Superior temporal gyrus (tissue), 1 donor: ENCODE results near the gene NPVF.

Experiments used
- DNase-seq: peaks from one replicate; pipeline ENCODE4 v3.0.0-alpha.2; 2016; ENCODE audit errors: extremely low spot score

NPVF gene, protein sequence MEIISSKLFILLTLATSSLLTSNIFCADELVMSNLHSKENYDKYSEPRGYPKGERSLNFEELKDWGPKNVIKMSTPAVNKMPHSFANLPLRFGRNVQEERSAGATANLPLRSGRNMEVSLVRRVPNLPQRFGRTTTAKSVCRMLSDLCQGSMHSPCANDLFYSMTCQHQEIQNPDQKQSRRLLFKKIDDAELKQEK

DNA sequence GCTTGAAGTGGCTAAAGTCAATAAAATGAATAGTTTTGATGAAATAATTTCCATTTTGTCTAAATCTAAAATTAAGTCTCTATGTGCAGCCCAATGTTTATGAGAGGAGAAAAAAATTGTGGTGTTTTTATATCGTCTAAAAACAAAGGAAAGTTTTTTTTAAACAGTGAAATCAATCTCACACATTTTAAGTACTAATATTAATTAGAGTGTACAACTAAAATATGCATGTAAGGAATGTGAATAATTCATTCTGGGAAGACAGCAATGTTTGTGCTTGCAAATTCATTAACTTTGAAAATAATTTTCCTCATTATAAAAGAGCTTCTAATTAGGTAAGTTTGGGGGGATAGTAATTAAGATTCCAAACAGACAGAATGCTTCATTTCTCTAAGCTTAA lies at the start of gene NPVF:
Gene NPVF, minus strand, starts transcription at position 101 of the 400 bp plus-strand sequence. Its CDS starts 47 bp downstream, at position 54.
- DNase-seq: no peak

DNA sequence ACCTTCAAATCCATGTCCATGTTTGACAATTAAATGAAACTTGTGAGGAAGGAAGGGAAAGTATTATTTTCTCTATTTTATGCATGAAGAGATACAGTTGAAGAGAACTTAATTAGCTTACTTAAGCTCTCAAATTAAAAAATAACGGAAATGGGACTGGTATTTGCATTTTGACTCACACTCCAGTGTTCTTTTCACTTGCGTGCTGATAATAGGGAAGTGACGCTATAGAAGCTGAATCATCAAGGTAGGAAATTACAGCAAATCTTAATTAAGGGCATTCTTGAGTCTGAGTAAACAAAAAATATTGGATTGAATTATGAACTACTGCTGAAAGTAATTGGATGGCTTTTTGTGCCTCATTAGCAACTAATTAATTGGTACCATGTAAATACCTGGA lies 44.0 kb upstream of the NPVF start:
- DNase-seq: no peak

DNA sequence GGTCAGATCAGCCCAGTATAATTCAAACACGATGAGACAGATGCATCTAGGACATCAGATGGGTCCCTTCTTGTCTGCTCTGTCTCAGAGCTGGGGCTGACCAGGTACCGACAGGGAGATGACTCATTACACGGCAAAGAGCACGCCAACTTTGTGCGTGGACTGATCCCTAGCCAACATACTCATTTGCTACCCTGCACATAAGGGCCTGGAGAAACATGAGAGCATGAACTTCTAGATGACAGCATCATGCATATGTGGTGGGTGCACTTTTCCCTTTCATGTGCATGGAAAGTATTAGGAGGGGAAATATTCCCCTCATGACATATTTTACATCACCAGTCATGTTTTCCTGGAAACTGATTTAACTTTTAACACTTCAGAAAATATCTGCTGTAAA lies 35.1 kb upstream of the NPVF start:
- no peak for DNase-seq

DNA sequence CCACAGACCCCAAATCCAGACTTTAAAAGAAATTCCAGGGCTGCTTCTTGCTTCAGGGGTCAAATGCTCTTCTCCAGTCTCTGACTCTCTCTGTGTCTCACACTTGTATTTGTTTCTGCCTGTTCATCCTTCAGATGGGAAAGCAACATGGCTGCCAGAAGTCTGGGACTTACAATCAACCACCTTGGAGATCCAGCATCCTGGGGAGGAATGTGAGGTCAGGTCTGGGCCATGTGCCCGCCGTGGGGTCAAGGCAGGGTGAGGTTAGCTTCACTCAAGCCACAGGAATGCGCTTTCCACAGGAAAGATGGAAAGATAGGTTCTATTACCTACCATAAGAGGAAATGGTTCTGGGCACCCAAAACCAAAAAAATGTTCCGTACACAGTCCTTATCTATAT lies 34.3 kb upstream of the NPVF start:
- no peak for DNase-seq

DNA sequence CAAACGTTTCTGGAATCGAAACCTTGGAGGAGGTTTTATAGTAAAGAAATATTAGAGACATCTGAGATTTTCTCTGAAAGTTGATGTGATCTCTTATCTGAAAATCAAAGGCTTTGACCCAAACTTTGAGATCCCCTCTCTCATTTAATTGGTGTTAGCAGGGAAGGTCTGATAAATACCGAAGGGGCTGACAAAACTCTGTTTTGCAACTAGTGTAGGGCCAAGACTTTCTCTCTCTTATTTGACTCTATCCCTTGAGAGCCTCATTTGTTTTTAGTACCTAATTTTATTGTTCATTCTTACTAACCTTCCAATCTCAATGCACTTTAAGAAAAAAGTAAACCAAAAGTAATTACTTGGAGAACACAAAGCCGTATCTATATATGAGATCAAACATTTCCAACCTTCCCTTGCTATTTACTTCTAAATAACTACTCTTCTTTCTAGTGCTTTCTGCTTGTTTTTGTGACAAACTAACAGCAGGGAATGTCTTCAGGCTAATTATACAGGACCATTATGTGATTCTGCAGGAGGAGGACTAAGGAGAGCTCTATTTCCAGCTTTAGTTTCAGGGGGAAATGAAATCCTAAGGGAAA lies 33.4 kb upstream of the NPVF start:
- DNase-seq: no peak

DNA sequence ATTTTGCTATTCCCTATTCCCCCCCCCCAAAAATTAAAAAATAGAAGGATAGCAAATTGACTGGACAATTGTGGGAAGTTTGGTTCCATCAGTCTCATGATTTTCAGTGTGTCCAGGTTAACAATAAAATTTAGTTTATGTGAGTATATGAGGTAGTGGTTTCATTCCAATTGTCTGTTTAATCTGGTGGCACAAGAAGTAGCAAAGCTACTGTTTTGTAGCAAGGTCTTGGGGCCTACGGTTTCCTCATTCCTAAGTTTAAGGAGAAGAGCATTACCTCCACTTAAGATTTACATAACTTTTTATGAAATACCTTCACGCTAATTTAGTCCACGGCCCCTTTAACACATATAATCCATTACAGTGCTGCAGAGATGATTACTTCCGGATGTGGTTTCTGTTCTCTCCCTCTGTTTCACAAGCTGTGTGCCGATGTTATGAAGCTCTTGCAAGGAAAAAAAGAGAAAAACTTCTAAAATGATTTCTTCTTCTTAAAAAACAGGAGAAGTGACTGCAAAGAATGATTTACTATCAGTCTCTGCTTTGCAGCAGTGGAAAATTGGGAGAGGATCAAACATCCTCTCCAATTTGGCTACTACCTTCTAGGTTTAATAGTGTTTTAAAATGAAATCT lies 32.7 kb upstream of the NPVF start:
- DNase-seq: no peak

DNA sequence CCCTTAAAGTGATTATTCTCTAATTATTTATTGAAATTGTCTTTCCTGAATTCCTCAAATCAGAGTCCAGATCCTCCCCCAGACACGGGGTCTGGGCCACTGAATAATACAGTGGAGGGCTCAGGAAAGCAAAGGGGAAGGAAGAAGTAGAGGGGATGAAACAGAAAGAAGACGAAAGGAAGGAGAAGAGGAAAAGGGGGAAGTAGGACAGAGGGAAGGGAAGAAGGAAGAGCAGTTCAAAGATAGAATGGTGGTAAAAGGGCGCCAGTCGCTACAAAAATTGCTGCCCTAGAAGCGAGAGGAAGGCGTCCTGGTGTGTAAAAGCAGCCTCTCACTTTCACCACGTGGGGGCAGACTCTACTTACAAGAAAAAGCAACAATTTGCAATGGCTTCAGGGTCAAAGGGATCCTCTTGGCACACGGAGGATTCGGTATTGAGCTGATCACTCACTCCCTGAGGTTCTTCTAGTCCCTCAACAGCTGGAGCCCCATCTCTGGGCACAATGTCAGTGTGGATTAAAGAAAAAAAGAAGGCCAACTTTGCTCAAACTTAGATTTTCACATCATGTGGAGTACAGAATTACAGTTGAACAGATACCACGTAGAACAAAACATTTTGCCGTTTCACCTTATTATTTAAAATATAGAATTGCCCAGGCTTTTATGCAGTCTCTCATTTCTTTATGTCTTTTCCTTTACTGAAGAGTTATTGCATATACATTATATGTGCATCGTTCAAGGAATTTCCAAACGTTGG lies 31.4 kb upstream of the NPVF start:
- peak; percentile 90 for DNase-seq

DNA sequence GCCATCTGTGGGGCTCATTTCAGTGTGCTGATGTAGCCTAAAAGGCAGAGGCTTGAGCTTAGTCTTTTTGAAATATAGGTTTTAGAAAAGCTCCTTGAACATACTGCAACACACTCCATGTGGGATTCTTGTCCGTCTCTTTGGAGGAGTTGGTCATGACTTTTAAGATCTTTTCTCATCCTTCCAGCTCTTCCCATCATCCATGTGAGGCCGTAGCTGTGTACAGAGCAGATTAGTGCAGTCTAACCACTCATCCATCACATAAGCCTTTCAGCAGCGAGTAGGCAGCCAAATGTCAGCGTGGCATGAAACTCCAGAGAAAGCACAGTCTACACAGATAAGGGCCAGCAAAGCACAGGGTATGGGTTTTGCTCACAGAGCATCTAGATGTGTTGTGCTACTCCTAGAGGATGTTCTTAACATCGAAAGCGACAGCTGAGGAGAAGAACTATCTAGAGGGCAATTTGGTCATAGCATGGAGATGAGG lies 28.1 kb upstream of the NPVF start:
- no peak for DNase-seq

DNA sequence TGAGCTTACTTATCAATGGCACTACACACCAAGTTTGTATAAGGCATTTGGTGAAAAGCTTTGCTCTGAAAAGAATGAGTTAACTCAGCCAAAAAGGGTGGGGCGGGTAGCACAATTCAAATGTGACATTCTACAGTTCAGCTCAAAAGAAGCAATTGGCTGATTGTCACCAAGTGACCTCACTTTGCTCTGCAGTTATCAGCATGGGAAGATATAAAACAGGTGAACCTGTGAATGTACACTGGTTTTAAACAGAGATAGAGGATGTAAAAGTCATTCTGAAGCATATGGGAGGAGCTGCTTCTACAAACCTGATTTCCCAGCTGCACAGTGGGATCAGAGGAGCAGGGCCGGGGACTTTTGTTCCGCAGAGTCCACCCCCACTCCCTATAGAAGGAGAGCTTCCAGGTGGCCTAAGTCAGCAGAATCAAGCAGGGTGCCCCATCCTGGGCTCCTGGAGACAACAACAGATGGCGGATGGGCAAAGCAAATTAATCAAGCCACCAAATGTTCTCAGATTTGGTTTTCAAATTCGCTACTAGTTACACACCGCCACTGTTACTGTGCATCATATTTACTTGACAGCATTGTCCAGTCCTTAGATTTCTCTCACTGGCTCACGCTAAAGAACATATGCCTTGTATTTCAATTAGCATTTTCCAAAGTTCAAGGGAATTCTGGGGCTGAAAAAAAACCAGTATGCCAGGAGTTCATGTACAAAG lies 27.5 kb upstream of the NPVF start:
- DNase-seq: no peak

DNA sequence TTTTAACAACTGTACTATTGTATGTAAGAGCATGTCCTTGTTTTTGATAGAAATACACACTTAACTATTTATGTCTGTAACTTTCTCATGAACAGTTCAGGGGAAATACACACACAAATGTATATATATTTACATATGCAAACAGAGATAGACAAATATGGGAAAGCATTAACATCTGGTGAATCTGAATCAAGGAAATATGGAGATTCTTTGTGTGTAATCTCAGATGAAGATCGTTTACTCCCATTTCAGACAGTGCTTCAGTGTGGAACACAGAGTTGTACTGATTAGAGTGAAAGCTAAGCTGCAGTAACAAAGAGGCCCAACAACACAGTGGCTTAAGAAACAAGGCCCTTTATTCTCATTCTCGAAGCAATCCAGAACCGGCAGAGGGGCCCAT lies 26.3 kb upstream of the NPVF start:
- DNase-seq: no peak

DNA sequence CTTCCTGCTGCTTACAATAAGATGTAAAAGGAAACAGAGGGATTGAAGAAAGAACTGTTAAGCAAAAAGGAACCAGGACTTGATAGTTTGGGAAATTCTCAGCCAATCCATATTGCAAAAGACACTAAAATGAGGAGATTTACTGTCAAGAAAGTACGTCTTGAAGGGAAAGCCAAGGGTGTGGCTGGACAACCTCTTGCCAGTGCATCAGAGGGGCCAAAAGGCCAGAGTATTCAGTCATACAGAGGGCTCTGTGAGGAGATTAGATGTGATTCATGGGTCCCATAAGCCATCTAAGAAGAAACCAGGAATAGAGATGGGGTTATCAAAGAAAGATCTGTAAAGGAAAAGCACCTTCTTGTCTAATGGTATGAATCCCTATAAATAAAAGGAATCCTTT lies 25.4 kb upstream of the NPVF start:
- no peak for DNase-seq

DNA sequence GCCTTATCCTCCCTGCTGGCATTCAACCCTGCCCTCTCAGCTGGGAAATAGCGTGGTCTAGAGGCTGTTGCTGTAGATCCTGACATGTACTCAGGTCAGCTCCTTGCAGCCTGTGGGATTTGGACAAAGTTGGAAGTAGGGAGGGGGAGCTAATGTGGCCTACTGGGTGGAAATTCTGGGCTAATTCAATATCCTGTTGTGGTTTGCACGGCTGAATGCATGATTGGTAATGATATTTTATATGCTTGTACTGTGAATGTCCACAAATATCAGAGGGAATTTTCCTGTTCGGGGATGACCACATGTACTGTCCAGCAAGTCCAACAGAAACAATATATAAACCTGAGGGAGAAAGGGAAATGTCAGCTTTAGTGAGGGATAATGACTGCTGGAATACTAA lies 22.1 kb upstream of the NPVF start:
- no peak for DNase-seq

DNA sequence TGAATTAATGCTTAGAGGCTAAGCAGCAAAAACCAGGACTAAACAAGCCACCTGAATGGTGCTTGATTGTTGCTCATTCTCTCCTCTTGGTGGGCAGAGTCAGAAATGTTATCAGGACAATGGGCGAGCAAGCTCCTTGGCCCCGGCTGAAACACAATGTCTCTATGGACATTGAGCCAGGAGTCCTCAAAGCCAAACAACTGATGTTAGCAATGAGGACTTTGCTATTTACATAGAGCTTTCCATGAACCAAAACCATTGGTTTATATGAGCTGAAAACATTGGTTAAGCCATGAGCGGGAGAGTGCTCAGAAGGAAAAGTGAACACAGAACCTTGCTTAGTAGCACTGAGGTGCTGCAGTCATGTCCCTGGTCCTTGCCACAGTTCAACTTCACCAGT lies 21.5 kb upstream of the NPVF start:
- no peak for DNase-seq

DNA sequence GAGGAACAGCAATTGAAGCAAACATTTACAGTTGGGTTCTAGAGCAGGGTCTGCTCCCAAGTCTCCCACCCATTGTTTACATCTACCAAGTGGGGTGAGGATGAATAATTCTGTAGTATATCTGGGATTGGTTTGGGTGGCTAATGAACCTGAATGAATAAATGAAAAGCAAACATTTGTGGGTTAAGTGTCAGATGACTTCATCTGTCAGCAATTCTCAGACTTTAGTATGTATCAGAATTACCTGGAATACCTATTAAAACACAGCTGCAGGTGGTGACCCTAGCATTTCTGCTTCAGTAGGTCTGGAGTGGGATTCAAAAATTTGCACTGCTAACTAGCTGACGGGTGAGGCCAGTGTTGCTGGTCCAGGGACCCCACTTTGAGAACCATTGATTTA lies 18.0 kb upstream of the NPVF start:
- no peak for DNase-seq

DNA sequence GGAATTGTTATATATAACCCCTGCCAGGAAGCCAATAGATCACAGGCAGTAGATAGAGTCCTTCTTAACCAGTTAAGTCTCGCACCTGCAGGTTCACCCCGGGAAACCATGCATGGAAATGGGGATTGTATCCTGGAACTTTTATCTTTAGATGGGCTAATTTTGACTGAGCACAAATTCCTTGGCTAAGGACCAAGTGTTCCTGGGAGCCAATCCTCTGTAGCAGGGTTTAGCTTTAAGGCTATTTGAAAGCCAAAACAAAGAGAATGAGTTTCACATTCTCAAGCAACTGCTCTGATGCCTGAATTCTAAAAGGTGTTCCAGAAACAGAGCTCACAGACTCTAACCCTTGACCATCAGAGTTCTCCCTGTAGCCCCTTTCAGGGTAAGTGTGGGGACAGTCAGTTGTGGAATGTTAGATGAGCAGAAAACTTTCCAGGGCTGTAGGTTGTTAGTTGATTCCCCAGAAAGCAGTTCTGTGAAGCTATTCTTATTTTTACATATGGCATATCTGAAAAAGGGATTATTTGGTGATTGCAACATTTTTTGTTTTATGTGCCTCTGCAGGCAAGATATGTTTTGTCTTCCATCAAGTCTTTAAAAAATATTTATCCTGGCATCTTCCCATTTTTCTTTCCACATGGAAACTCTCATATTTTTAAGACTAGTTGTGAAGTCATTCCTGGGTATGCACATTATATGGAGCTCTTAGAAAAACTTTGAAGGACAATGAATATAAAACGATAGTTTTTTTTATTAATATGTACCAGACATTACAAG lies 16.2 kb upstream of the NPVF start:
- DNase-seq: no peak

DNA sequence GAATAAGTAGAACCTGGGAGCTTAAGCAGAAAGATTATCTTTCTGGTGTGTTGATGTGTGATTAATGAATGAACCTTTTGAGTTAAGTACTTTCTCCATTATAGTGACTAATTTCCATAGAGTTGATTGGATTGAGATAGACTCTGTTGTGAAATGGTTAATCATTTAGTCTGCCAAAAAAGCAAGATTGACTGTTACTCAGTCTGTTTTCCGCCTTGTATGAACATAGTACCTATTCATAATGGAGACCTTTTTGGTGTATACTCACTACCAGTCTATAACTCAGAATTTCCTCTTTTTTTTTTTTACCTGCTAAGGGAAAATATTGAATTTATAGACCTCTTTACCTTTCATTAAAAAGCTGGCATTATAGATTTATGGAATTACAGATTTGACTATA lies 14.4 kb upstream of the NPVF start:
- no peak for DNase-seq

DNA sequence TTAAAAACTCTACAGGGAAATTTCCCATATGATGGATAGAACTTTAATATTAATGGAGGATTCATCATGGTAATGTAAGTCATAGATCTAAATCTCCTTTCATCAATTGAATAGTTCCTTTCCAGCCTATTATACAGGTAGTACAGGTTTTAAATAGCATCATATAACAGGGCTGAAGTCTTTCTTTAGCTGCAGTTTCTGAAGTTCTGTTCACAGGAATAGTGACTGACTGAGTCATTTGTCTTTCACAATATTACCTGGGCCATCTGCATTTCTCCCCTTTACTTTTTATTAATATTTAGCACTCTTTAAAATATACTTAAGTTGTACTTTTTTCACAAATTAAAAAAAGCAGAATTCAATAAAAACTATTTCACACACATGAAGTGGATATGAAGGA lies 12.6 kb upstream of the NPVF start:
- no peak for DNase-seq

DNA sequence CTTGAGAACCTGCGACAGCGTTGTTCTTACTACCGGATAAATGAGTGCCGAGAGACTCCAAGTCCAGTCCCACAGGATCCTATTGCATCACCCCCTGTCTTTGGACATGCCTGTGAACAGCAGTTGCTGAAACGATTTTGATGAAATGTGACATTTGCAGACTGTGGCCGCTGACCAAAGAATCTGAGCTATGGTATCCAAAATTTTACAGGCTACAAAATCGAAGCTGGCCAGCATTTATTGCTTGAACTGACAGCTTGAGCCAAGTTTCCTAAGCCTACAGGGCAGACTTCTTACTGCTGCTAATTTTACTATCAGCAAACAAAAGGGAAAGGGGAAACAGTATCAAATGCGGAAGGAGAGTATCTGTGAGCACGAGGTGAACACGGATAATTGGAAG lies 12.1 kb upstream of the NPVF start:
- DNase-seq: no peak

DNA sequence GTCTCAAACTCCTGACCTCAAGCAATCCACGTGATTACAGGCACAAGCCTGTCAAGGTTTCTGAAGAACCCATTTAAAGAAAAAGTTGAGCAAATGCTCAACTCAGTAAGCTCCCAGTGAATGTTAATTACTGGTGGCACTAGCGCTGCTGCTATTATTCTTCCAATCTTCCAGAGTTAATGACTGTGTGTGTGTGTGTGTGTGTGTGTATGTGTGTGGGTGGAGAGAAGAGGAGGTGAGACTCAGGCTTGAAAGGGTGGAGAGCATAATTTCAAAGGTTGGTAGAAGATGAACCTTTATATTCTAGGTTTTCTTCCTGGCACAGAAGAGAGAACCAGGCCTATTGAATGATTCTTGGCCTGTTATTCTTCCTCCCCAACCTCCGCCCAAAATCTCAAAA lies 11.6 kb upstream of the NPVF start:
- no peak for DNase-seq

DNA sequence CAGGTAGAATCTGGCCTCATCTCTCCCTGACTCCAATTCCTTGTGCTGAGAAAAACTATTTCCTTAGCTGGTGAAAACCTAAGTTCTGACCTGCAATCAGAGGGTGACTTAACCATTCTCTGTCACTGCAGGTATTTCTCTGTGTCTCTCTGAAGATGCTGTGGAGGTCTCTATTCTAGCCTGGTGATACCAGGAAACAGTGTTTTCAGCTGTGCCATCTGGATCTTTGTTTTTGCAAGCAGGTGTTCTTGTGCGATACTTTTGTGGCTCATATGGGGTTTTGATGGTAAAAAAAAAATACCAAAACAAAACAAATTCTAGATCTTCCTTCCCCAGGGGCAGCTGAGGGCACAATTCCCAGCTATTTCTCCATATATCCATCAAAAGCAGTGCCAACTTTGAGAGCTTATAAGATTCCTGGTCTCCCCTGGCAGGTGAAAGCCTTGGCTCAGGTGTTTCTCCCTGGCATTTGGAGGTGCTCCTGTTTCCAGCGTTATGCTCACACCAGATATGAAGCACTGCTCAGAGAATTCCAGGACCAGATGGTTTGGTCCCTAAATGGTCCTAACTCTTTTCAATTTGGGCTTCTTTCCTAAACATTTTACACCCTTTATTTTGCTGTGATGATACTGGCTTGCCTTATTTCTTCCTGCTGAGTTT lies 9.9 kb upstream of the NPVF start:
- no peak for DNase-seq

DNA sequence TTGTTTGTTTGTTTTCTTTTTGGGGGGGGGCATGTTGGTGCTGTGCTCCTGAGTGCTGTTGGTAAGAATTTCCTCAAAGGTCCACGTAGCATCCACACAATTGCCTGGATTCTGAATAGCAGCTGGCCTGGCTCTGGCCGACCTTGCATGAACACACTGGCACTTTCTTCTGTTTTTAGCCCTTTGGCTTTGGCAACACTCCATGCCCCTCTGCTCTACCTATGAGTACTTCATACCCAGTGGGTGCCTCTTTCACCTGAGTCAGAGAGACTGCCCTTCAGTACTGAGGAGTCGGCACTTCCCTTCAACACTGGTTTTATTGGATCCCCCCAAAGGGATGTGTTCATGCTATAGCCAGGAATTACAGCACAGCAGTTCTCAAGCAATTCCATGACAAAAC lies 7.2 kb upstream of the NPVF start:
- DNase-seq: no peak
